ENCODE results near the gene OR5K1.

OR5K1 gene

DNA sequence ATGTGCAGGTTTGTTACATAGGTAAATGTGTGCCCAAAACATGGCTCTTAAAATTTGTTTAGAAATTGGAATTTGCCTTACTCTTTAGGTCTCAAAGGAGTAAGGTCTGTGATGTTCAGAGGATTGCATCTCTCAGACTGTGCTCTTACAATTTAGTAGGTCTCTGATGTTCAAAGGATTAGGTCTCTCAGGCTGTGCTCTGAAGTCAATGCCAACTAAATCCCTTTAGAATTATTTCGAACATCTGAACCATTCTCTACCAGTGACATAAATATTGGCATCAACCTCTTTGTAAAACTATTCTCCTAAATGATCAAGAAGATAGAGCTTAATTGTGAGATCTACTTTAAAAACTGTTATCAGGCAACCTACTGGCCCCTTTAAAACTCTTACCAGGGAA lies at the start of gene OR5K1:
Gene OR5K1 (plus strand): TSS at position 301 of the 400 bp plus-strand sequence. CDS start 6,376 bp downstream, outside the sequence.
- TF ChIP-seq, protein P1, sequence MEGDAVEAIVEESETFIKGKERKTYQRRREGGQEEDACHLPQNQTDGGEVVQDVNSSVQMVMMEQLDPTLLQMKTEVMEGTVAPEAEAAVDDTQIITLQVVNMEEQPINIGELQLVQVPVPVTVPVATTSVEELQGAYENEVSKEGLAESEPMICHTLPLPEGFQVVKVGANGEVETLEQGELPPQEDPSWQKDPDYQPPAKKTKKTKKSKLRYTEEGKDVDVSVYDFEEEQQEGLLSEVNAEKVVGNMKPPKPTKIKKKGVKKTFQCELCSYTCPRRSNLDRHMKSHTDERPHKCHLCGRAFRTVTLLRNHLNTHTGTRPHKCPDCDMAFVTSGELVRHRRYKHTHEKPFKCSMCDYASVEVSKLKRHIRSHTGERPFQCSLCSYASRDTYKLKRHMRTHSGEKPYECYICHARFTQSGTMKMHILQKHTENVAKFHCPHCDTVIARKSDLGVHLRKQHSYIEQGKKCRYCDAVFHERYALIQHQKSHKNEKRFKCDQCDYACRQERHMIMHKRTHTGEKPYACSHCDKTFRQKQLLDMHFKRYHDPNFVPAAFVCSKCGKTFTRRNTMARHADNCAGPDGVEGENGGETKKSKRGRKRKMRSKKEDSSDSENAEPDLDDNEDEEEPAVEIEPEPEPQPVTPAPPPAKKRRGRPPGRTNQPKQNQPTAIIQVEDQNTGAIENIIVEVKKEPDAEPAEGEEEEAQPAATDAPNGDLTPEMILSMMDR (conservative IDR thresholded peaks at IDR 0.05; ENCODE audit: low read depth, low read length), result no peak
- no peak within 1 kb of the TSS for H3K4me3 ChIP-seq (ENCODE audit: low read depth, low read length)
- DNase-seq (ENCODE audit: low read depth), result no peak

DNA sequence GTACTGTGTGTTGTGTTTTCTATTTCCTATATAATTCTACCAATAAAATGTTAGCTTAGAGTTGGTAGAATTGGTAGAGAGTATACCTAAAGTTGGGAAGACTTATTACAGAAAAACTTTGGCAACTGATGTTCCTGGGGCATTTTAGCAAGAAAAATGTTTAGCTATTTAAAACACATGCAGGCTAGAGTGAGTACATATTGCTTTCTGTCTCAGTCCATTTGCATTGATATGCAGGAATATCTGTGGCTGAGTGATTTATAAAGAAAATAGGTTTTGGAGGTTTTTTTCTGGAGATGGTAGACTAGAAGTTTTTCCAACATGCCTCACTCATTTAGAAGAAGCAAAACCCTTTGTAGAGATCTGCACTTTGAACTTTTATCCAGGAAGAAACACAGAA lies 30.4 kb upstream of the OR5K1 start:
- TF ChIP-seq, protein P1 (conservative IDR thresholded peaks at IDR 0.05; ENCODE audit: low read depth, low read length), result no peak
- DNase-seq (ENCODE audit: low read depth), result no peak
- no peak overlapping the region for H3K4me3 ChIP-seq (ENCODE audit: low read depth, low read length)

DNA sequence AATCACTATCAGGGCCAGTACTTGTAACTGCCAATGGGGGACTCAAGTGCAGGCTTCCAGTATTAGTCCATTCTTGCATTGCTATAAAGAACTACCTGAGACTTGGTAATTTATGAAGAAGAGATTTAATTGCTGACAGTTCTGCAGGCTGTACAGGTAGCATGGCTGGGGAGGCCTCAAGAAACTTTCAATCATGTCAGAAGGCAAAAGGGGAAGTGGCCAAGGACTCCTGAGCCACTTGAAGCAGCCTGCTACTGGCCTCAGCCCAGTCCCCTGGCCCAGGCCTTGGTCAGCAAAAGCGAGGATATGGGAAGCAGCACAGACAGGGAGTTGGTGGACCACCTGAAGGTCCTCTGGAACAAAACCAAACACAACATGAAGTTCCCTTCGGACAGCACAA lies 29.2 kb upstream of the OR5K1 start:
- no peak overlapping the region for H3K4me3 ChIP-seq (ENCODE audit: low read depth, low read length)
- DNase-seq (ENCODE audit: low read depth), result no peak
- TF ChIP-seq, protein P1 (conservative IDR thresholded peaks at IDR 0.05; ENCODE audit: low read depth, low read length), result no peak

DNA sequence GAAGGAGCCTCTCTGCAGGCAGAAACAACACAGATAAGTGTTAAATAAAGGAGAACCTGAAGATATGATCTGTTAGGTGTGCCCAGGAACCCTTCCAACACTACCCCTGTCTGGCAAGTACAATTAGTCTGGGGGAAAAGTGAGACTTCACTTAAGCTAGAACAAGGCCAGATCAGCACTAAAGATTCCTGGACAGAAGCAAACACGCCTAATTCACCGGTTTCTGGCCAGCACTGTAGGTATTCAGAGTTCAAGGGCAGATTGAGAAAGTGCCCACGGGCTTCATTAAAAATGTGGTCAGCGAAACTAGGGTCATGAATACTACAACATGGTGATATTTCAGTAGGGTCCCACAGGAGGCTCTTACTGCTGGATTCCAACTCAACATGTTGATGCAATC lies 28.6 kb upstream of the OR5K1 start:
- TF ChIP-seq, protein P1 (conservative IDR thresholded peaks at IDR 0.05; ENCODE audit: low read depth, low read length), result no peak
- H3K4me3 ChIP-seq (ENCODE audit: low read depth, low read length), result no peak overlapping the region
- DNase-seq (ENCODE audit: low read depth), result no peak

DNA sequence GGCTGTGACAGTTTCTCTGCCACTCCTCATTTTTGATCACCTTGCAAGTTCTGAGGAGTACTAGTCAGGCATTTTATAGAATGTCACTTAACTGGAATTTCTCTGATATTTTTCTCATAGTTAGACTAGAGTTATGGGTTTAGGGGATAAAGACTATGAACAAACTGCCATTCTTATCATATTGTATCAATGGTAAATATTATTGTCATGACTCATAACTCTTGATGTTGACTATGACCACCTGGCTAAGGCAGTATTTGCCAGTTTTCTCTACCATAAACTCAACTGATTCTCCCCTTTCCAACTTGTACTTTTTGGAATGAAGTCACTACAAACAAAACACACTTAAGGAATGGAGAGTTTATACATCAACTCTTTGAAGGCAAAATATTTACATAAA lies 22.7 kb upstream of the OR5K1 start:
- TF ChIP-seq, protein P1 (conservative IDR thresholded peaks at IDR 0.05; ENCODE audit: low read depth, low read length), result no peak
- H3K4me3 ChIP-seq (ENCODE audit: low read depth, low read length), result no peak overlapping the region
- DNase-seq (ENCODE audit: low read depth), result no peak

DNA sequence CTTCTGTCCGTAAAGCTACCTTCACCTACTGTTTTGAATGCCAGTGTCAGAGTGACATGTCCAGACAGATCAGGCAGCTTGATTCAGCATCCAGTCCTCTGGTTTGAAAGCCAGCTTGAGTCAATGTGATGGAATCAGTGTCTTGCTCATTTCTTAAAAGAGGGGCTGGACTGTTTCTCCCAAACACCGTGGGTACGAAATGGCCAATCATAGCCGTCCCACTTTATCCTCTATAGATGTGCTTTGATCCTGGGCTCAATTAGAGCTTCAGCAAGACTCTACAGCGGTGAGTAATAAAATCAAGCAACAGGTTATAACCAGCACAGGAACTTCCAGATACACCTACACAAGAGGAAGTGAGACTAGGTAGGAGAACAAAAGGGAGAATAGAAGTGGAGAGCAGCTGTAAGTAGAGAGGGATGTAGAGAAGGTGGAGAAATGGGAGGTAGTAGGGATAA lies 17.0 kb upstream of the OR5K1 start:
- TF ChIP-seq, protein P1 (conservative IDR thresholded peaks at IDR 0.05; ENCODE audit: low read depth, low read length), result no peak
- DNase-seq (ENCODE audit: low read depth), result no peak
- no peak overlapping the region for H3K4me3 ChIP-seq (ENCODE audit: low read depth, low read length)

DNA sequence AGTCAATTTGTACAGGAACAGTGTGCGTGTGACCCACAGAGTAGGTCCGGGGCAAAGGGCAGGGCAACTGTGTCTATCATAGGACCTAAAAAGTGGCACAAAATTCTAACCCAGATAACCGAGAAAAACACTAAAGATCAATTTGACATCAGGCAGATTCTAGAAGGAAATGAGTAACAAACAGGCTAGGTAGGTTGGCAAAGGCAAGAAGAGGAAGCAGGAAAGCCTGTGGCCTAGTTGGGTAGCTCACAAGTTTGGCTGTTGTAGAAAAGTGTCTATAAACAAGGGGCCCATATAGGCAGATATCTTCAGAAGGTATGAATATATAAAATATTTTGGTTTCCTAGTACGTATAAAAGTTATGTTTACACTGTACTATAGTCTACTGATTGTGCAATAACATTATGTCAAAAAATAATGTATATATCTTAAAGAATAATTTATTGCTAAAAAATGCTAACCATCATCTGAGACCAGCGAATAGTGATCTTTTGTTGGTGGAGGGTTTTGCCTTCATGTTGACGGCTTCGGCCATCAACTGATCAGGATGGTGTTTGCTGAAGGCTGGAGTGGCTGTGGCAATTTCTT lies 13.3 kb upstream of the OR5K1 start:
- no peak for DNase-seq (ENCODE audit: low read depth)
- H3K4me3 ChIP-seq (ENCODE audit: low read depth, low read length), result no peak overlapping the region
- TF ChIP-seq, protein P1 (conservative IDR thresholded peaks at IDR 0.05; ENCODE audit: low read depth, low read length), result no peak
